ENCODE data around the gene USP10. TPM values are rescaled to one million over a fixed set of nuclear protein-coding genes. Genes with fewer than 3 reads are reported as not detected.

USP10 gene
- total RNA-seq, 1 donor: 61.7 TPM

DNA sequence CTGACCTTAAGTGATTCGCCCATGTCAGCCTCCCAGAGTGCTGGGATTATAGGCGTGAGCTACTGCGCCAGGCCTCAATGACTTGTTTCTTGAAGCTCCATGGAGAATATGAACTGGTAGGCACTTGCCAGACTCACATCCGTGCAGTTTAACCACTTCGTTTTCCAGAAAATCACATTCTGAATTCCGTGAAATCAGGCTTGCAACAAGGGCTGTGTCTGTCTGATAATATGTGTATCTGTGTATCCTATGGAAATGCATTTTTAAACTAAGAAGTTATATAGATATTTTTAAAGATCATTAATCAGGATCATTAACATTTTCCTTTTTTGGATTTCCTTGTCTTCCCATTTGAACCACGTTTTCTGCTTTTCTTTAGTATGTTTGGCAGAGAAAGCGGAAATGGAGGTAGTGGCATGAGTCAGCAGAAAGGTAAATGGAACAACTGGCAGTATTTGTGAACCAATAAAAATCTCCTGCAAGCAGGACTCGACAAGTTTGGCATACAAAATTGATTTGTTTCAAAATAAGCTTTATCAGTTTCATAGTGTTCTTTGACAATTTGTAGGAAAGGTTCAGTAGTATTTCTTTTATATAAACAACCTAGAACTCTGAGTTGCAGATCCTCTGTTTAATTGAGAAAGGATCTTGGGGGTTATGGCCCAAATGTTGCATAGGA lies 33.0 kb downstream of the USP10 start:
- no peak overlapping the region for H3K4me3 ChIP-seq (ENCODE audit: low read depth, low read length)
- DNase-seq (ENCODE audit: low read depth): no peak
- TF ChIP-seq, protein P1, sequence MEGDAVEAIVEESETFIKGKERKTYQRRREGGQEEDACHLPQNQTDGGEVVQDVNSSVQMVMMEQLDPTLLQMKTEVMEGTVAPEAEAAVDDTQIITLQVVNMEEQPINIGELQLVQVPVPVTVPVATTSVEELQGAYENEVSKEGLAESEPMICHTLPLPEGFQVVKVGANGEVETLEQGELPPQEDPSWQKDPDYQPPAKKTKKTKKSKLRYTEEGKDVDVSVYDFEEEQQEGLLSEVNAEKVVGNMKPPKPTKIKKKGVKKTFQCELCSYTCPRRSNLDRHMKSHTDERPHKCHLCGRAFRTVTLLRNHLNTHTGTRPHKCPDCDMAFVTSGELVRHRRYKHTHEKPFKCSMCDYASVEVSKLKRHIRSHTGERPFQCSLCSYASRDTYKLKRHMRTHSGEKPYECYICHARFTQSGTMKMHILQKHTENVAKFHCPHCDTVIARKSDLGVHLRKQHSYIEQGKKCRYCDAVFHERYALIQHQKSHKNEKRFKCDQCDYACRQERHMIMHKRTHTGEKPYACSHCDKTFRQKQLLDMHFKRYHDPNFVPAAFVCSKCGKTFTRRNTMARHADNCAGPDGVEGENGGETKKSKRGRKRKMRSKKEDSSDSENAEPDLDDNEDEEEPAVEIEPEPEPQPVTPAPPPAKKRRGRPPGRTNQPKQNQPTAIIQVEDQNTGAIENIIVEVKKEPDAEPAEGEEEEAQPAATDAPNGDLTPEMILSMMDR (IDR thresholded peaks at IDR 0.05; ENCODE audit: insufficient read depth, low read length): no peak

- DNase-seq (ENCODE audit: low read depth): no peak
- TF ChIP-seq, protein P1 (IDR thresholded peaks at IDR 0.05; ENCODE audit: insufficient read depth, low read length): no peak
- no peak overlapping the region for H3K4me3 ChIP-seq (ENCODE audit: low read depth, low read length)
Observed at GRCh38 chr16:84735849-84736586, 36.2 kb downstream of the USP10 start.

DNA sequence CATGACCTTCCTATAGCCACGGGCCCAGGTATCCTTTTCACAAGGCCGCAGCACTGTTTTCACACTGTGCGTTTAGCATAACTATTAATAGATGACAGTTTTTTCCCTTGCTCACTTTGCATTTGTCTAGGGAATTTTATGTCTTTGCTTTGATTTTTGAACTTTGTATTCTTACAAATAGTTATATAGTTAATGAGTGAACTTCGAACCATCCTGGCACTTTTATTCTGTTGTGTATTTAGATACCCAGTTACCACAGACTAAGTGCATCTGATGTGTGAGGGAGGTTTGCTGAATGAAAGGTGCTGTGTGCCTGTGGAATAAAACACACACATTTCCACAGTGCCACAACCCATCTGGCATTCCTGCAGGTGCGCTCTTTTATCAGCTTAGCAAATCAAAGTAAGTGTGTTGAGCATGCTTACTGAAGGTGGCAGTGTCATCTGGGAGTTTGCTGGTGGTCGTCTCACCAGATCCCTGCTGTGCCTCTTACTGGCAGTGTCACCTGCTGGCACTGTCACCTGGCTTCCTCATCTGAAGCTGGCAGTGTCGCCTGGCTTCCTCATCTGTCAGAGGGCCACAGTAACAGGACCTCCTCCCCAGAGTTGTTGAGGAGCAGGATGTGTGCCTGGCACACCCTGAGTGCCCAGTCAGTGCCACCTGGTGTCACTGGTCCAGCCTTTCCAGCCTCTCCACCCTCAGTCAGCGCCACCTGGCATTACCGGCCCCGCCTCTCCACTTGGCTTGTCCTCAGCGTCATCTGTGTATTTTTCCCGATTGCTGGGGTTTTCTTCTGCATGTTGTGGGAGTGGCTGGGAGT lies 37.6 kb downstream of the USP10 start:
- TF ChIP-seq, protein P1 (IDR thresholded peaks at IDR 0.05; ENCODE audit: insufficient read depth, low read length): no peak
- no peak overlapping the region for H3K4me3 ChIP-seq (ENCODE audit: low read depth, low read length)
- no peak for DNase-seq (ENCODE audit: low read depth)

DNA sequence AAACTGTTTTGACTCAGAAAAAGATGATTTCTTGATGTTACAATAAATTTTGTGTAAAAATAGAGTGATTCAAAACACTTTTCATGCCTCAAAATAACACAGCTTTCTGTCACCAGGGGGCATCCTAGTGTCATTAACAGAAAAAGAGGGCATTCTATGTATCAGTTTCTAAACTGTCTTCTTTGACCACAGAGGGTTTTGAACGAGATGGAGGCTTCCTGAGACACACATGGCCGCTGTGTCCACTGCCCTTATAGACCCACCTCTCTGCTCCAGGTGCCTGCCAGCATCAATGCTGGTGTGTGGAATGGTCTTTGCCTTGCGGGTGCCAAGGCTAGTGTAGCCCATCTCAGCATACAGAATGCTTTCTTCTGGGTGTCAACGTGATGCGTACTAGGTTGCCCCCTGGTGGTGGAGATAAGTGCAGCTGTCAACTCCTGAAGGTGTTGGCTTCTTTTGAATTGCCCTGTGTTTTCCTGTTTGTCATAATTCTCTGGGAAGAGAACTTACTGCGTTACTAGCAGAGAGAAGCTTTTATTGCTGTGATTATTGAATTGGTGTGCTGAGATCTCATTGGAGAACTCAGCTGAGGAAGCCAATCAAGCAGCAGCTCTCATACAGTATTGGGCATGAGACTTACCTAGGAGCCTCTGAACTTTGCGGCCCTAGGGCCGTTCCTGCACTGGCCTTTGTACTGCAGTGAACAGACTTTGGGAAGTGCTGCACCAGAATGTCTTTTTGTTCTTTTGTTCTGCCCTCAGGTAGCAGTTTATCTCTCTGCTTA lies 38.6 kb downstream of the USP10 start:
- peak; percentile 78 for DNase-seq (ENCODE audit: low read depth)
- TF ChIP-seq, protein P1 (IDR thresholded peaks at IDR 0.05; ENCODE audit: insufficient read depth, low read length): peak; percentile 88

GRCh38 chr16:84739349-84740124 lies 39.7 kb downstream of the USP10 start:
- H3K4me3 ChIP-seq (ENCODE audit: low read depth, low read length): no peak overlapping the region
- TF ChIP-seq, protein P1 (IDR thresholded peaks at IDR 0.05; ENCODE audit: insufficient read depth, low read length): no peak
- peak; percentile 71 for DNase-seq (ENCODE audit: low read depth)

More for the DNA sequence above, 38.6 kb downstream of the USP10 start:
- H3K4me3 ChIP-seq (ENCODE audit: low read depth, low read length): no peak overlapping the region

Measured in fibroblast of the aortic adventitia (primary cell).